22Rv1 (cell line): ENCODE results near the gene ADCY7.

Experiments
- H3K27ac ChIP-seq: fragments of 450-650 bp; 2 replicates; pipeline ENCODE4 v1.5.1; 2017
- ZFX ChIP-seq: fragments of 450-650 bp; IDR thresholded peaks from 2 replicates; pipeline ENCODE4 v1.6.1; 2017; ENCODE audit warnings: antibody characterized with exemption, borderline replicate concordance
- TF ChIP-seq, protein P1 (sequence below): fragments of 450-650 bp; IDR thresholded peaks from 2 replicates; pipeline ENCODE4 v1.5.1; 2017; ENCODE audit warnings: mild to moderate bottlenecking

ADCY7 gene

DNA sequence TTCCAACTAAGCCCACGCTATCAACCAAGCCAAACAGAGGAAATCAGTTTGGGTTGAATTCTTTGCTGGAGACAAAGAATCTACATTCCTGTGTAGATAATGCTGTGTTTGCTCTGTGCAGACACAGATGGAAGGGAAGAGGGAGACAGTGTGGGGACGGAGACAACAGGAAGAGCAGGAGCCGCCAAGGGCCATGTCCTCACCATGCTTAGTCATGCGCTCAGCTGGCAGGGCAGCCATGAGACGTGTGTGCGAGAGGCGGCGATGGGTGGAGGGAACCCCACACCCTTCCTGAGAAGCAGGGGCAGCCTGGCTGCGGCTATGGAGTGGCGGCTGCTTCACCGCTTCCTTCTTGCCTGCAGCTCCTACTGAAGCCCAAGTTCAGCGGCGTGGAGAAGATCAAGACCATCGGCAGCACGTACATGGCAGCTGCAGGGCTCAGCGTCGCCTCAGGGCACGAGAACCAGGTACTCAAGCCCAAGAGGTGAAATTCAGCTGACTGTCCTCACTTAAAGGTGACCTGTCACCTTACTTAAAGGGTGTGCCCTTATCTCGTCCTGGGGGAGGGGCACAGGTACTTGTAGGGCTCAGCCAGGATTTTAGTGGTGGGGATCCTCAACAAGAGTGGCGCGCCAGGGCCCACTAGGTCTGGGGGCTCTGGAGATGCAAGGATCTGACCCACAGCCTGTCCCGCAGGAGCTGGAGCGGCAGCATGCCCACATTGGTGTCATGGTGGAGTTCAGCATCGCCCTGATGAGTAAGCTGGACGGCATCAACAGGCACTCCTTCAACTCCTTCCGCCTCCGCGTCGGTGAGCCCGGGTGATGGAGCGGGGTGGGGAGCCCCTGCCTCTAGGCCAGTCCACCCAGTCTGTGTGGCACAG, 47.5 kb downstream of the ADCY7 start:
- H3K27ac ChIP-seq = no peak overlapping the region
- no peak for TF ChIP-seq ZFX
- TF ChIP-seq, protein P1, sequence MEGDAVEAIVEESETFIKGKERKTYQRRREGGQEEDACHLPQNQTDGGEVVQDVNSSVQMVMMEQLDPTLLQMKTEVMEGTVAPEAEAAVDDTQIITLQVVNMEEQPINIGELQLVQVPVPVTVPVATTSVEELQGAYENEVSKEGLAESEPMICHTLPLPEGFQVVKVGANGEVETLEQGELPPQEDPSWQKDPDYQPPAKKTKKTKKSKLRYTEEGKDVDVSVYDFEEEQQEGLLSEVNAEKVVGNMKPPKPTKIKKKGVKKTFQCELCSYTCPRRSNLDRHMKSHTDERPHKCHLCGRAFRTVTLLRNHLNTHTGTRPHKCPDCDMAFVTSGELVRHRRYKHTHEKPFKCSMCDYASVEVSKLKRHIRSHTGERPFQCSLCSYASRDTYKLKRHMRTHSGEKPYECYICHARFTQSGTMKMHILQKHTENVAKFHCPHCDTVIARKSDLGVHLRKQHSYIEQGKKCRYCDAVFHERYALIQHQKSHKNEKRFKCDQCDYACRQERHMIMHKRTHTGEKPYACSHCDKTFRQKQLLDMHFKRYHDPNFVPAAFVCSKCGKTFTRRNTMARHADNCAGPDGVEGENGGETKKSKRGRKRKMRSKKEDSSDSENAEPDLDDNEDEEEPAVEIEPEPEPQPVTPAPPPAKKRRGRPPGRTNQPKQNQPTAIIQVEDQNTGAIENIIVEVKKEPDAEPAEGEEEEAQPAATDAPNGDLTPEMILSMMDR = no peak

GRCh38 chr16:50314665-50315064, 48.3 kb downstream of the ADCY7 start:
- no peak overlapping the region for H3K27ac ChIP-seq
- TF ChIP-seq, protein P1 = no peak
- no peak for TF ChIP-seq ZFX

- H3K27ac ChIP-seq = no peak overlapping the region
- TF ChIP-seq, protein P1 = no peak
- TF ChIP-seq ZFX = no peak
Observed at GRCh38 chr16:50315346-50315997, 49.1 kb downstream of the ADCY7 start.

DNA sequence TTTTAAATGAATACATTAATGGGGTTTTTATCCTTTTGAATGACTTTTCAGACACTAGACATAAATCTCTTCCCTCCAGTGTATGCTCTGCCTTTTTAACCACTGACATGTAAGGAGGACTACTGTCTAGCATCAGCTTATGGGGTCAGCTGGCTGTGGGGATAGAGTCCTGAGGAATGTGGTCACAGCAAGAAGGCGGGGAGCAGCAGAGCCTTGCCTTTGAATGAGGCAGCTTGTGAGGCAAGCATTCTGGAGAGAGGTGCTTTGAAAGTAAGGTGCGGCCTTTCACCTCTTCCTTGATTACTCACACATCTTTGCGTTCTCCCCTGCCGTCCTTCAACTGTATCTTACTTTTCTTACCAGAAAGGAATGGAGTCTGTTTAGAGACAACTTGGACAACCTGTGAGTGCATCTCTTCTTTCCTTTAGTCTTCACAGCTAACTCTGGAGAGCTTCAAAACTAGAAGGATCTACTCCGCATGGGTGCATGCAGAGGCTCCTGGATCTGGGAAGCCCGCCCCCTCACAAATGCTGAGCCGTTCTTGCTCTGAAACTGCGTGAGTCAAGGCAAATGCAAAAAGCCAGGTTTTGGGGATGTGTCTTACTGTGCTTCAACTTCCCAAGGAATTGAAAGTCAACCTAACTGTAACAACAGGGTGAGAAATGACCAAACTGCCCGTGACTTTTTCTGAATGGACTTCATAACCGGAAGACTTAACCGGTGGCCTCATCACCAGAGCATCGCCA, 49.9 kb downstream of the ADCY7 start:
- H3K27ac ChIP-seq = no peak overlapping the region
- TF ChIP-seq ZFX = no peak
- TF ChIP-seq, protein P1 = no peak

- TF ChIP-seq, protein P1 = no peak
- no peak for TF ChIP-seq ZFX
Observed at GRCh38 chr16:50316848-50317630, 50.7 kb downstream of the ADCY7 start.

GRCh38 chr16:50318796-50319578, 52.6 kb downstream of the ADCY7 start:
- TF ChIP-seq, protein P1 = no peak
- no peak for TF ChIP-seq ZFX
- no peak overlapping the region for H3K27ac ChIP-seq

More at GRCh38 chr16:50316848-50317630, 50.7 kb downstream of the ADCY7 start:
- H3K27ac ChIP-seq = no peak overlapping the region
